Kidney epithelial cell (primary cell): Measurements from ENCODE around the gene PCNX1. TPM values are rescaled to one million over a fixed set of nuclear protein-coding genes. Genes with fewer than 3 reads are reported as not detected.

ENCODE experiments used
- DNase-seq: peaks from one replicate; pipeline ENCODE4 v3.0.0-alpha.2; 2010; ENCODE audit warnings: low read depth
- H3K27me3 ChIP-seq: 2 replicates; pipeline ENCODE4 v1.6.0; 2011; ENCODE audit warnings: low read length; ENCODE audit not compliant: control insufficient read depth, insufficient read depth
- H3K36me3 ChIP-seq: 2 replicates; pipeline ENCODE4 v1.5.1; 2011; ENCODE audit warnings: low read length; ENCODE audit not compliant: control insufficient read depth, insufficient read depth
- H3K4me3 ChIP-seq: 2 replicates; pipeline ENCODE4 v1.5.1; 2011; ENCODE audit warnings: low read depth, mild to moderate bottlenecking, control low read depth, low read length
- total RNA-seq: library from RNA; depleted of rRNA; stranded (reverse); fragments of >200 nt; gene quantifications from 2 replicates; pipeline ENCODE4 v1.2.3, GENCODE V29; 2015
- TF ChIP-seq, protein P1 (sequence below): IDR thresholded peaks from 2 replicates; pipeline ENCODE4 v1.5.1; 2011; ENCODE audit warnings: mild to moderate bottlenecking, moderate library complexity, low read length, control low read depth, inconsistent platforms; ENCODE audit not compliant: insufficient read depth, poor library complexity, severe bottlenecking

PCNX1 gene
- total RNA-seq, 1 donor from 2014 or later = 26.9 TPM

- TF ChIP-seq, protein P1, sequence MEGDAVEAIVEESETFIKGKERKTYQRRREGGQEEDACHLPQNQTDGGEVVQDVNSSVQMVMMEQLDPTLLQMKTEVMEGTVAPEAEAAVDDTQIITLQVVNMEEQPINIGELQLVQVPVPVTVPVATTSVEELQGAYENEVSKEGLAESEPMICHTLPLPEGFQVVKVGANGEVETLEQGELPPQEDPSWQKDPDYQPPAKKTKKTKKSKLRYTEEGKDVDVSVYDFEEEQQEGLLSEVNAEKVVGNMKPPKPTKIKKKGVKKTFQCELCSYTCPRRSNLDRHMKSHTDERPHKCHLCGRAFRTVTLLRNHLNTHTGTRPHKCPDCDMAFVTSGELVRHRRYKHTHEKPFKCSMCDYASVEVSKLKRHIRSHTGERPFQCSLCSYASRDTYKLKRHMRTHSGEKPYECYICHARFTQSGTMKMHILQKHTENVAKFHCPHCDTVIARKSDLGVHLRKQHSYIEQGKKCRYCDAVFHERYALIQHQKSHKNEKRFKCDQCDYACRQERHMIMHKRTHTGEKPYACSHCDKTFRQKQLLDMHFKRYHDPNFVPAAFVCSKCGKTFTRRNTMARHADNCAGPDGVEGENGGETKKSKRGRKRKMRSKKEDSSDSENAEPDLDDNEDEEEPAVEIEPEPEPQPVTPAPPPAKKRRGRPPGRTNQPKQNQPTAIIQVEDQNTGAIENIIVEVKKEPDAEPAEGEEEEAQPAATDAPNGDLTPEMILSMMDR = peak; percentile 65
- Histone ChIP-seq H3K36me3 (no peaks in the 10 kb centered on the region), H3K4me3 (no peak overlapping the region), H3K27me3 (no peaks in the 10 kb centered on the region)
- no peak for DNase-seq
These were observed 48.6 kb downstream of the PCNX1 start for GRCh38 chr14:70955543-70956480.

DNA sequence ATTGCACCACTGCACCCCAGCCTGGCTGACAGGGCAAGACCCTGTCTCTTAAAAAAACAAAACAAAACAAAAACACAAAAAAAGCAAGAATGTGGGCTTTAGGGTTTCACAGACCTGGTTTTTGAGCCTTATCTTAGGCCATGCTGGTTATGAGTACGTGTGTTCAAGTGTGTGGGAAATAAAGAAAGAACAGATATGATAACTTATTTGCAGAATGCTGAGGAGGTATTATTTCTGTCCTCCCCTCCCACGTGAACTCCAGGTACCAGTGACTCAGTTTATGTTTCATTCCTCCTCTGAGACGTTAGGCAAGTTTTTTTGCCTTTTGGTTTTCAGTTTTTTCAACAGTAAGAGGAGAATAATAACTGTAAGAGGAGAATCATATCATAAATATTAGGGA, 49.3 kb downstream of the PCNX1 start:
- no peaks in the 10 kb centered on the region for H3K27me3 ChIP-seq
- TF ChIP-seq, protein P1 = no peak
- DNase-seq = no peak
- H3K36me3 ChIP-seq = no peaks in the 10 kb centered on the region
- no peak overlapping the region for H3K4me3 ChIP-seq

- no peaks in the 10 kb centered on the region for H3K36me3 ChIP-seq
These were observed 50.5 kb downstream of the PCNX1 start for GRCh38 chr14:70957710-70958109.

DNA sequence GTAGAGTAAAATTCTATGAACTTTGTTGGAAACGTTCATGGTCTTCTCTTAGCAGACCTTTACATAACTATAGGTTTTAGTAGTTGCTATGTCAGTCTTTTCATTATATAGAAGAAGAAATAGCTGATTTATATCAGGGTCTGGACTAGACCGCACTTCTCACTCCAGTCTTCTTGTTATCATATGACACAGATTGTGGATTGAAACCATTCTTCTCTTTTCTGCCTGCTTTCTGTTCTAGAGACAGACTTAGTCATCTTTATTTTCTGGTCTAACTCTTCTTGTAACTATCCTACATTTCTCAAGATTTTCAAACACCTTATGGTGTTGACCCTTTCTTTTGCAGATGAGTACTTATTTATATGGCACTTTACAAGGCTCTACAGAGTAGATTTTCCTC, 55.7 kb downstream of the PCNX1 start:
- no peak for DNase-seq
- no peaks in the 10 kb centered on the region for H3K36me3 ChIP-seq
- no peaks in the 10 kb centered on the region for H3K27me3 ChIP-seq
- TF ChIP-seq, protein P1 = no peak
- H3K4me3 ChIP-seq = no peak overlapping the region

More at GRCh38 chr14:70957710-70958109, 50.5 kb downstream of the PCNX1 start:
- Histone ChIP-seq H3K27me3 (no peaks in the 10 kb centered on the region), H3K4me3 (no peak overlapping the region)
- TF ChIP-seq, protein P1 = no peak
- DNase-seq = no peak

DNA sequence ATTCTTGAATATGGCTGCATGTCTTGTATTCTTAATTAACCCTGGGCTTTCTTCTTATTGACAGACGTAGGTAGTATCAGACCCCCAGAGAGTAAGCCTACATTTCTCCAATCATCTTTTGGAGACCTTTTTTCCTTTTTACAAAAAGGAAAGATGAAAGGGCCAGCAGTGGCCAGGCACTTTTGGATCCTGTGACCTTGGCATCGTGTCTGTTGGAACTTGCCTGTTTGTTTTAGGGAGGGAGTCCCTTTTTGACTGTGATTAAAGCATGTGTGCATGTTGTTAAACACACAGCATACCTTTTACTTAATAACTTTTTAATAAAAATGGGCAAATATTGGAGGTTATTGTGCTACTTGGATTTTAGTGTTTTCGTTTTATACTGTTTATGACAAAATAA, 57.2 kb downstream of the PCNX1 start:
- TF ChIP-seq, protein P1 = no peak
- Histone ChIP-seq H3K36me3 (no peaks in the 10 kb centered on the region), H3K4me3 (no peak overlapping the region), H3K27me3 (no peaks in the 10 kb centered on the region)
- no peak for DNase-seq
